ENCODE results near the gene TBC1D3B.
A peak's percentile ranks its signal among the peaks of the same experiment; 100 is the strongest.
"Not testable (repeated sequence)": the region's sequence is repeated elsewhere in the genome, so short reads cannot be mapped to it uniquely, and the experiment has no call there.

Gene TBC1D3B

DNA sequence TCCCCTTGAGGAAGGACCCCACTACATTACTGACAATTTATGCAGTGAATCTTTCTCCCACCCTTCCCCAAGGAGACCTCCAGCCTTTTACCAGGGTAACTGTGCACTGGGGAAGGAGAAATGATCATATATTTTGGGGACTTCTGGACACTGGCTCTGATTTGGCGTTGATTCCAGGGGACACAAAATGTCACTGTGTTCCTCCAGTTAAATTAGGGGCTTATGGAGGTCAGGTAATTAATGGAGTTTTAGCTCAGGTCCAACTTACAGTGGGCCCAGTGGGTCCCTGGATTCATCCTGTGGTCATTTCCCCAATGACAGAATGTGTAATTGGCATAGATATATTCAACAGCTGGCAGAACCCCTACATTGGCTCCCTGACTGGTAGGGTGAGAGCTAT, 43.1 kb upstream of the TBC1D3B start:
- not testable (repeated sequence) for H3K18ac ChIP-seq (ENCODE audit: low read length); H3K4me1 ChIP-seq (ENCODE audit: control insufficient read depth in 1 of 2, insufficient read depth in 2 of 2, low read length in 2 of 2); DNase-seq; H3K4me2 ChIP-seq (ENCODE audit: low read length); H3K4me3 ChIP-seq (ENCODE audit: low read depth, low read length); H3K36me3 ChIP-seq (ENCODE audit: control insufficient read depth in 1 of 2, insufficient read depth in 2 of 2, low read length in 2 of 2); H3K9me3 ChIP-seq (ENCODE audit: insufficient read depth, low read depth, low read length); H3K14ac ChIP-seq (ENCODE audit: low read length); H2AFZ ChIP-seq (ENCODE audit: insufficient read depth, low read length, poor library complexity); H3K9ac ChIP-seq (ENCODE audit: low read length); H3K79me1 ChIP-seq (ENCODE audit: low read length); H3K79me2 ChIP-seq (ENCODE audit: control insufficient read depth, insufficient read depth, low read length, poor library complexity); H3K23ac ChIP-seq (ENCODE audit: low read length); H2BK12ac ChIP-seq (ENCODE audit: low read length); H4K8ac ChIP-seq (ENCODE audit: low read depth, low read length); H4K91ac ChIP-seq (ENCODE audit: low read depth, low read length); H3K4ac ChIP-seq (ENCODE audit: low read depth, low read length); H2AK5ac ChIP-seq (ENCODE audit: low read length); H3K27ac ChIP-seq (ENCODE audit: low read depth, low read length); H2BK120ac ChIP-seq (ENCODE audit: insufficient read depth, low read length, poor library complexity); H2BK5ac ChIP-seq (ENCODE audit: low read depth, low read length, poor library complexity); H3K27me3 ChIP-seq (ENCODE audit: insufficient read depth, low read length); H4K12ac ChIP-seq (ENCODE audit: low read depth, low read length)
- WGBS (ENCODE audit: extremely low coverage, insufficient coverage, insufficient read length): no CpG with 5 or more reads among the region's 1 CpG

- H3K14ac ChIP-seq (ENCODE audit: low read length); H2AFZ ChIP-seq (ENCODE audit: insufficient read depth, low read length, poor library complexity); H3K4me2 ChIP-seq (ENCODE audit: low read length); H3K18ac ChIP-seq (ENCODE audit: low read length); H3K36me3 ChIP-seq (ENCODE audit: control insufficient read depth in 1 of 2, insufficient read depth in 2 of 2, low read length in 2 of 2); H3K27ac ChIP-seq (ENCODE audit: low read depth, low read length); H3K4me3 ChIP-seq (ENCODE audit: low read depth, low read length); H3K27me3 ChIP-seq (ENCODE audit: insufficient read depth, low read length); H3K79me1 ChIP-seq (ENCODE audit: low read length); H3K79me2 ChIP-seq (ENCODE audit: control insufficient read depth, insufficient read depth, low read length, poor library complexity); H3K4ac ChIP-seq (ENCODE audit: low read depth, low read length); H2BK120ac ChIP-seq (ENCODE audit: insufficient read depth, low read length, poor library complexity); H4K12ac ChIP-seq (ENCODE audit: low read depth, low read length); H4K91ac ChIP-seq (ENCODE audit: low read depth, low read length); H4K8ac ChIP-seq (ENCODE audit: low read depth, low read length); H3K9me3 ChIP-seq (ENCODE audit: insufficient read depth, low read depth, low read length); H2BK12ac ChIP-seq (ENCODE audit: low read length); H3K4me1 ChIP-seq (ENCODE audit: control insufficient read depth in 1 of 2, insufficient read depth in 2 of 2, low read length in 2 of 2); H2AK5ac ChIP-seq (ENCODE audit: low read length); H3K9ac ChIP-seq (ENCODE audit: low read length); H2BK5ac ChIP-seq (ENCODE audit: low read depth, low read length, poor library complexity); H3K23ac ChIP-seq (ENCODE audit: low read length): not testable (repeated sequence)
- DNase-seq: peak; percentile 16 to 61
- no CpG with 5 or more reads among the region's 7 CpGs for WGBS (ENCODE audit: extremely low coverage, insufficient coverage, insufficient read length)
These were observed 39.2 kb upstream of the TBC1D3B start for GRCh38 chr17:36215406-36216308.

GRCh38 chr17:36214918-36215317, 38.5 kb upstream of the TBC1D3B start:
- Histone ChIP-seq H4K8ac (ENCODE audit: low read depth, low read length) (no peak overlapping the region), H3K23ac (ENCODE audit: low read length) (no peak overlapping the region), H3K79me2 (ENCODE audit: control insufficient read depth, insufficient read depth, low read length, poor library complexity) (no peaks in the 10 kb centered on the region), H2BK12ac (ENCODE audit: low read length) (no peak overlapping the region), H3K9me3 (ENCODE audit: insufficient read depth, low read depth, low read length) (no peaks in the 10 kb centered on the region), H3K4me3 (ENCODE audit: low read depth, low read length) (no peak overlapping the region), H4K12ac (ENCODE audit: low read depth, low read length) (no peak overlapping the region), H2BK5ac (ENCODE audit: low read depth, low read length, poor library complexity) (no peak overlapping the region), H3K27me3 (ENCODE audit: insufficient read depth, low read length) (no peaks in the 10 kb centered on the region), H3K9ac (ENCODE audit: low read length) (no peak overlapping the region), H3K14ac (ENCODE audit: low read length) (no peak overlapping the region), H2AFZ (ENCODE audit: insufficient read depth, low read length, poor library complexity) (no peak overlapping the region), H3K27ac (ENCODE audit: low read depth, low read length) (no peak overlapping the region), H3K4me2 (ENCODE audit: low read length) (no peak overlapping the region), H3K4ac (ENCODE audit: low read depth, low read length) (no peak overlapping the region), H2BK120ac (ENCODE audit: insufficient read depth, low read length, poor library complexity) (no peak overlapping the region), H2AK5ac (ENCODE audit: low read length) (no peak overlapping the region), H3K36me3 (ENCODE audit: control insufficient read depth in 1 of 2, insufficient read depth in 2 of 2, low read length in 2 of 2) (no peaks in the 10 kb centered on the region), H3K4me1 (ENCODE audit: control insufficient read depth in 1 of 2, insufficient read depth in 2 of 2, low read length in 2 of 2) (no peaks in the 10 kb centered on the region), H3K79me1 (ENCODE audit: low read length) (no peaks in the 10 kb centered on the region), H4K91ac (ENCODE audit: low read depth, low read length) (no peak overlapping the region), H3K18ac (ENCODE audit: low read length) (no peak overlapping the region)
- DNase-seq: no peak

DNA sequence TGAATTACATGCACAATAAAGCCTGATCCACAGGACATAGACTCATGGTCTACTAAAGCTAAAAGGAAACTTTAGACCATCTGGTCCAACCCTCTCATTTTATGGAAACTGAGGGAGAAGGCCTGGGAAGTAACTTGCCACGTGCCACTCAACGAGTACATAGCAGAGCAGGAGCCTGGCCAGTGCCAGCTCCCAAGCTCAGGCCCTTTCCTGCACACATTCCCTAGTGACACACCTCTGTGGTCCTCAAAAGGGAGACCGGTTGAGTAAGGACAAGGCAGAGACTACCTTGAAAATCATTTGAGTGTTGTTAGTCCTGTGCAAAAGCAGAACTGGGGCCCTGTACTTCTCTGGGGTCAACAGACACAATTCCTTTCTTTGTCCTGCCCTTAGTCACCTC, 37.3 kb upstream of the TBC1D3B start:
- no peak overlapping the region for H3K14ac ChIP-seq (ENCODE audit: low read length)
- H3K36me3 ChIP-seq (ENCODE audit: control insufficient read depth in 1 of 2, insufficient read depth in 2 of 2, low read length in 2 of 2): no peaks in the 10 kb centered on the region
- H3K4me1 ChIP-seq (ENCODE audit: control insufficient read depth in 1 of 2, insufficient read depth in 2 of 2, low read length in 2 of 2): no peaks in the 10 kb centered on the region
- H3K79me1 ChIP-seq (ENCODE audit: low read length): no peaks in the 10 kb centered on the region
- no peak overlapping the region for H3K4me2 ChIP-seq (ENCODE audit: low read length)
- WGBS (ENCODE audit: extremely low coverage, insufficient coverage, insufficient read length): no CpG with 5 or more reads among the region's 3 CpGs
- H3K23ac ChIP-seq (ENCODE audit: low read length): no peak overlapping the region
- H4K12ac ChIP-seq (ENCODE audit: low read depth, low read length): no peak overlapping the region
- no peak overlapping the region for H3K18ac ChIP-seq (ENCODE audit: low read length)
- H3K27ac ChIP-seq (ENCODE audit: low read depth, low read length): no peak overlapping the region
- H2AK5ac ChIP-seq (ENCODE audit: low read length): no peak overlapping the region
- no peaks in the 10 kb centered on the region for H3K27me3 ChIP-seq (ENCODE audit: insufficient read depth, low read length)
- H2BK5ac ChIP-seq (ENCODE audit: low read depth, low read length, poor library complexity): no peak overlapping the region
- H4K91ac ChIP-seq (ENCODE audit: low read depth, low read length): no peak overlapping the region
- H2BK120ac ChIP-seq (ENCODE audit: insufficient read depth, low read length, poor library complexity): no peak overlapping the region
- H2BK12ac ChIP-seq (ENCODE audit: low read length): no peak overlapping the region
- no peaks in the 10 kb centered on the region for H3K9me3 ChIP-seq (ENCODE audit: insufficient read depth, low read depth, low read length)
- H4K8ac ChIP-seq (ENCODE audit: low read depth, low read length): no peak overlapping the region
- H2AFZ ChIP-seq (ENCODE audit: insufficient read depth, low read length, poor library complexity): no peak overlapping the region
- H3K9ac ChIP-seq (ENCODE audit: low read length): no peak overlapping the region
- no peak for DNase-seq
- no peaks in the 10 kb centered on the region for H3K79me2 ChIP-seq (ENCODE audit: control insufficient read depth, insufficient read depth, low read length, poor library complexity)
- H3K4ac ChIP-seq (ENCODE audit: low read depth, low read length): no peak overlapping the region
- no peak overlapping the region for H3K4me3 ChIP-seq (ENCODE audit: low read depth, low read length)
